ENCODE results near the gene PAMR1.

- TF ChIP-seq POLR2A (IDR thresholded peaks at IDR 0.05) = no peak
- TF ChIP-seq, protein P1, sequence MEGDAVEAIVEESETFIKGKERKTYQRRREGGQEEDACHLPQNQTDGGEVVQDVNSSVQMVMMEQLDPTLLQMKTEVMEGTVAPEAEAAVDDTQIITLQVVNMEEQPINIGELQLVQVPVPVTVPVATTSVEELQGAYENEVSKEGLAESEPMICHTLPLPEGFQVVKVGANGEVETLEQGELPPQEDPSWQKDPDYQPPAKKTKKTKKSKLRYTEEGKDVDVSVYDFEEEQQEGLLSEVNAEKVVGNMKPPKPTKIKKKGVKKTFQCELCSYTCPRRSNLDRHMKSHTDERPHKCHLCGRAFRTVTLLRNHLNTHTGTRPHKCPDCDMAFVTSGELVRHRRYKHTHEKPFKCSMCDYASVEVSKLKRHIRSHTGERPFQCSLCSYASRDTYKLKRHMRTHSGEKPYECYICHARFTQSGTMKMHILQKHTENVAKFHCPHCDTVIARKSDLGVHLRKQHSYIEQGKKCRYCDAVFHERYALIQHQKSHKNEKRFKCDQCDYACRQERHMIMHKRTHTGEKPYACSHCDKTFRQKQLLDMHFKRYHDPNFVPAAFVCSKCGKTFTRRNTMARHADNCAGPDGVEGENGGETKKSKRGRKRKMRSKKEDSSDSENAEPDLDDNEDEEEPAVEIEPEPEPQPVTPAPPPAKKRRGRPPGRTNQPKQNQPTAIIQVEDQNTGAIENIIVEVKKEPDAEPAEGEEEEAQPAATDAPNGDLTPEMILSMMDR (IDR thresholded peaks at IDR 0.05) = no peak
Observed at GRCh38 chr11:35424157-35424940, 101.1 kb downstream of the PAMR1 start.
